K562 (cell line): Measurements from ENCODE around the gene COA3. TPM values are rescaled to one million over a fixed set of nuclear protein-coding genes. Genes with fewer than 3 reads are reported as not detected.

Experiments
- ATF6 ChIP-seq: sonication (generic); formaldehyde crosslinking; IDR thresholded peaks from 2 replicates; pipeline ENCODE4 v1.4.0; 2020; ENCODE audit warnings: mild to moderate bottlenecking, missing genetic modification reagents
- CXXC5 ChIP-seq: fragments of 250-450 bp; sonication (Bioruptor Pico); IDR thresholded peaks from 2 replicates; pipeline ENCODE4 v1.8.0; 2022; ENCODE audit warnings: inconsistent platforms, mild to moderate bottlenecking, moderate library complexity
- ESRRA ChIP-seq: fragments of 450-650 bp; IDR thresholded peaks from 2 replicates; pipeline ENCODE4 v1.6.1; 2014; ENCODE audit warnings: low read depth, mild to moderate bottlenecking, moderate library complexity, borderline replicate concordance
- ETV6 ChIP-seq, 3 experiments: fragments of 150-350 bp in 1 of 3; sonication (generic) in 1 of 3; formaldehyde crosslinking in 1 of 3; IDR thresholded peaks; 2 replicates each; pipeline versions ENCODE4 v1.6.1 to v1.8.0; 2014 to 2022; ENCODE audit warnings: borderline replicate concordance in 2 of 3, low read depth in 2 of 3, antibody characterized with exemption in 1 of 3, low read length in 1 of 3, mild to moderate bottlenecking in 1 of 3, missing genetic modification reagents in 1 of 3
- FOXA3 ChIP-seq, 2 experiments: fragments of 450-650 bp in 1 of 2; sonication (generic) in 1 of 2; formaldehyde crosslinking; IDR thresholded peaks in 1 of 2; conservative IDR thresholded peaks in 1 of 2; 2 replicates each; pipeline versions ENCODE4 v1.4.0 to v1.8.0; 2020 to 2022; ENCODE audit warnings: mild to moderate bottlenecking in 2 of 2, missing genetic modification reagents in 1 of 2
- HDAC6 ChIP-seq: IDR thresholded peaks from 2 replicates; pipeline ENCODE4 v1.6.1; 2012; ENCODE audit warnings: low read depth, mild to moderate bottlenecking, control low read depth, inconsistent platforms, low read length, moderate library complexity
- MYNN ChIP-seq, 2 experiments: sonication (generic); formaldehyde crosslinking in 1 of 2; IDR thresholded peaks; 2 replicates each; pipeline versions ENCODE4 v1.5.0 to v1.6.1; 2016 to 2020; ENCODE audit warnings: antibody characterized with exemption in 1 of 2, missing genetic modification reagents in 1 of 2
- POLR2A ChIP-seq: fragments of 450-650 bp; conservative IDR thresholded peaks from 2 replicates; pipeline ENCODE4 v1.6.1; 2016
- RFX1 ChIP-seq: fragments of 450-650 bp; IDR thresholded peaks from 2 replicates; pipeline ENCODE4 v1.6.1; 2016; ENCODE audit warnings: mild to moderate bottlenecking, moderate library complexity
- SRSF3 ChIP-seq: fragments of 200-400 bp; formaldehyde crosslinking; IDR thresholded peaks from 2 replicates; pipeline ENCODE4 v1.6.1; 2016; ENCODE audit warnings: mild to moderate bottlenecking, low read length, moderate library complexity; ENCODE audit not compliant: insufficient read depth
- TEAD2 ChIP-seq: fragments of 450-650 bp; IDR thresholded peaks from 2 replicates; pipeline ENCODE4 v1.6.1; 2016; ENCODE audit warnings: missing genetic modification characterization, control low read depth, missing compliant biosample characterization
- THRAP3 ChIP-seq: fragments of 450-650 bp; IDR thresholded peaks from 2 replicates; pipeline ENCODE4 v1.6.1; 2016; ENCODE audit warnings: mild to moderate bottlenecking, inconsistent platforms, borderline replicate concordance
- YY1 ChIP-seq, 3 experiments: IDR thresholded peaks; 2 replicates each; pipeline ENCODE4 v1.6.1; 2011; ENCODE audit warnings: low read length in 2 of 3, mild to moderate bottlenecking in 2 of 3, moderate library complexity in 2 of 3, borderline replicate concordance in 1 of 3, control low read depth in 1 of 3, low read depth in 1 of 3; ENCODE audit not compliant: insufficient read depth in 3 of 3, insufficient replicate concordance in 2 of 3, control insufficient read depth in 1 of 3, insufficient read length in 1 of 3; ENCODE audit errors: extremely low read depth in 1 of 3
- ZBTB34 ChIP-seq: fragments of 250-450 bp; sonication (Bioruptor Pico); IDR thresholded peaks from 2 replicates; pipeline ENCODE4 v1.8.0; 2021; ENCODE audit warnings: mild to moderate bottlenecking, moderate library complexity
- ZNF398 ChIP-seq: fragments of 250-450 bp; sonication (Bioruptor Pico); IDR thresholded peaks from 2 replicates; pipeline ENCODE4 v1.8.0; 2021; ENCODE audit warnings: moderate library complexity, mild to moderate bottlenecking, inconsistent platforms
- ZNF780A ChIP-seq: fragments of 250-450 bp; sonication (Bioruptor Pico); IDR thresholded peaks from 2 replicates; pipeline ENCODE4 v1.5.0; 2021; ENCODE audit warnings: mild to moderate bottlenecking
- polyA plus RNA-seq, 8 experiments: library from polyadenylated mRNA; depleted of rRNA in 4 of 8; stranded (reverse) in 5 of 8; unstranded in 3 of 8; fragments of >200 nt; fragmentation: Nextera tagmentation in 2 of 8; fragmentation: Illumina TruSeq in 1 of 8; extraction: Ambion mirVana in 2 of 8; extraction: Trizol in 1 of 8; gene quantifications; 2 replicates each; pipeline versions ENCODE4 v1.2.1 to v1.2.3, GENCODE V29; 2011 to 2014; ENCODE audit warnings: inconsistent platforms in 1 of 8, missing spikeins in 1 of 8
- total RNA-seq, 7 experiments: library from RNA; depleted of rRNA in 6 of 7; stranded (reverse); fragments of >200 nt in 6 of 7; fragmentation: Illumina TruSeq in 2 of 7; extraction: Trizol in 2 of 7; gene quantifications; 2 replicates each; pipeline versions ENCODE4 v1.2.1 to v1.2.3, GENCODE V29; 2011 to 2021; ENCODE audit warnings: low replicate concordance in 1 of 7
- TF ChIP-seq, protein P1 (sequence below): fragments of 450-650 bp; IDR thresholded peaks from 2 replicates; pipeline ENCODE4 v1.6.1; 2014; ENCODE audit warnings: low read depth, mild to moderate bottlenecking, moderate library complexity, borderline replicate concordance

The COA3 gene
- total and polyA plus RNA-seq, 9 of the 15 experiments (the other 6 are each of a cell fraction or from before 2014, with no cell fraction given): 49.6 to 153 (median 61.4) TPM

DNA sequence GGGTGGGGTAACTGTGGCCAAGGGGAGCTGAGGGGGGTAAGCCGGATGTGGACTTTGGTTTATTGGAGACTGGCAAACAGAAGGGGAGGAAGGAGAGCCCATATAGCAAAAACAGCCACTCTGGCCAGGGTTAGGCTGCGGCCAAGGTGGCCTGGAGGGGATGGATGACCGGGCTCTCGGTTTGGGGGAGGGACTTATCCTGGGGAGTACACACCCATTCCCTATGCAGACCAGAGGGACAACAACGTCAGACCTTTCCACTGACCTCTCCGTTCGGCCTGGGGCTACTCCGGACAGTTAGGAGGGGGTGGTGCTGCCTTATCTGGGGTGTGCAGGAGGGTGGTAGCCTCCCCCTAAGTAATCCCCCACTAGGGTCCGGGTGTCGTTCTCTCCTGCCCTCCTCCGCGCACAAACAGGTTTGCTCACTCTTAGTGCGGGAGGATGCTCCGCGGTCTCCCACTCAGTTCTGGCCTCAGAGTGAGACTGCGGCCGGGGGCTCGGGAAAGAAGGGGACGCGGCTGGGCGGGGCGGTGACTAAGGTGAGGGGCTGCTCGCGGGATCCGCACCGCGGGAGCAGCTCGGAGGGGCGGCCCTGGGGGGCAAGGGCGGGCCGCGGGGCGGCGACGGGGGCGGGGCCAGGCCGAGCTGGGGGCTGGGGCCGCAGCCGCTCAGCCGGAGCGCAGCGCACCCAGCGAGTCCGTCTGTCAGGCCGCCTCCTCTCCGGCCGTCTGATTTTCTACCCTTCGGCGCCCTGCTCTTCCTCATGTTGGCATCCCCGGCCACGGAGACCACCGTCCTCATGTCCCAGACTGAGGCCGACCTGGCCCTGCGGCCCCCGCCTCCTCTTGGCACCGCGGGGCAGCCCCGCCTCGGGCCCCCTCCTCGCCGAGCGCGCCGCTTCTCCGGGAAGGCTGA, 18.3 kb downstream of the COA3 start, which contains the start of gene WNK4 (continued):
- TF ChIP-seq ATF6 (CRISPR knock-in tag) (no peak), POLR2A (peak; percentile 81), MYNN (IDR thresholded peaks at IDR 0.05) (peak; percentile 91), MYNN (CRISPR knock-in tag; IDR thresholded peaks at IDR 0.05) (no peak), HDAC6 (no peak), ZNF780A (CRISPR knock-in tag) (no peak), CXXC5 (CRISPR knock-in tag) (peak; percentile 80), ESRRA (peak; percentile 81), RFX1 (no peak), ZBTB34 (CRISPR knock-in tag) (no peak), ETV6 (IDR thresholded peaks at IDR 0.05; ENCODE audit: borderline replicate concordance in 1 of 2, low read depth in 2 of 2, low read length in 1 of 2) (peak in 1 of 2 experiments; percentile 55; a peak in 1 of 4 replicates), ETV6 (CRISPR knock-in tag; IDR thresholded peaks at IDR 0.05; ENCODE audit: borderline replicate concordance) (no peak), SRSF3 (no peak), FOXA3 (CRISPR knock-in tag; conservative IDR thresholded peaks at IDR 0.05 in 1 of 2, IDR thresholded peaks at IDR 0.05 in 1 of 2) (no peak; a peak in 1 of 4 replicates), YY1 (IDR thresholded peaks at IDR 0.05; ENCODE audit: borderline replicate concordance in 1 of 3, control insufficient read depth in 1 of 3, extremely low read depth in 1 of 3, insufficient read depth in 3 of 3, insufficient read length in 1 of 3, insufficient replicate concordance in 2 of 3, low read depth in 1 of 3, low read length in 2 of 3) (peak in 1 of 3 experiments; percentile 45), TEAD2 (tag) (no peak), ZNF398 (no peak), THRAP3 (no peak)
- TF ChIP-seq, protein P1, sequence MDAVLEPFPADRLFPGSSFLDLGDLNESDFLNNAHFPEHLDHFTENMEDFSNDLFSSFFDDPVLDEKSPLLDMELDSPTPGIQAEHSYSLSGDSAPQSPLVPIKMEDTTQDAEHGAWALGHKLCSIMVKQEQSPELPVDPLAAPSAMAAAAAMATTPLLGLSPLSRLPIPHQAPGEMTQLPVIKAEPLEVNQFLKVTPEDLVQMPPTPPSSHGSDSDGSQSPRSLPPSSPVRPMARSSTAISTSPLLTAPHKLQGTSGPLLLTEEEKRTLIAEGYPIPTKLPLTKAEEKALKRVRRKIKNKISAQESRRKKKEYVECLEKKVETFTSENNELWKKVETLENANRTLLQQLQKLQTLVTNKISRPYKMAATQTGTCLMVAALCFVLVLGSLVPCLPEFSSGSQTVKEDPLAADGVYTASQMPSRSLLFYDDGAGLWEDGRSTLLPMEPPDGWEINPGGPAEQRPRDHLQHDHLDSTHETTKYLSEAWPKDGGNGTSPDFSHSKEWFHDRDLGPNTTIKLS: no peak; the same call in 1 of the 2 replicates
